Neural progenitor cell (in vitro differentiated cells): ENCODE measurements around the gene POMZP3. TPM values are rescaled to one million over a fixed set of nuclear protein-coding genes. Genes with fewer than 3 reads are reported as not detected.

Source experiments
- total RNA-seq: library from RNA; depleted of rRNA; stranded (reverse); fragments of >200 nt; gene quantifications from 2 replicates; pipeline ENCODE4 v1.2.3, GENCODE V29; 2015; ENCODE audit warnings: low replicate concordance

Gene POMZP3
- total RNA-seq, 1 donor from 2014 or later: 0.37 TPM

Other genes with a start within 250 kb of the POMZP3 start
- 0.43 and 6.8 TPM in 2 replicates for gene SSC4D, start 217.6 kb downstream of the POMZP3 start, total RNA-seq
- gene ZP3, start 202.3 kb downstream of the POMZP3 start, total RNA-seq: 1.7 TPM in 1 of 2 replicates, not detected in the other
- 4.1 and 14.7 TPM in 2 replicates for gene DTX2, start 165.6 kb downstream of the POMZP3 start, total RNA-seq
- 0.12 TPM in 1 of 2 replicates, not detected in the other for gene UPK3B, start 116.7 kb downstream of the POMZP3 start, total RNA-seq
- gene SPDYE16, start 84.0 kb downstream of the POMZP3 start, total RNA-seq: 0.28 TPM in 1 of 2 replicates, not detected in the other